Type B pancreatic cell (in vitro differentiated cells): ENCODE measurements around the gene OTUD1. TPM values are rescaled to one million over a fixed set of nuclear protein-coding genes. Genes with fewer than 3 reads are reported as not detected.

Experiments
- DNase-seq: peaks from one replicate; pipeline ENCODE4 v3.0.0; 2021; ENCODE audit warnings: mixed read lengths; ENCODE audit not compliant: unreplicated experiment; ENCODE audit errors: extremely low spot score
- H3K27ac Mint-ChIP-seq: 2 replicates; pipeline ENCODE4 v1.8.0; 2021; ENCODE audit warnings: mild to moderate bottlenecking, mixed read lengths
- H3K27me3 Mint-ChIP-seq: 2 replicates; pipeline ENCODE4 v1.8.0; 2021; ENCODE audit warnings: mixed read lengths
- H3K36me3 Mint-ChIP-seq: 2 replicates; pipeline ENCODE4 v1.8.0; 2021; ENCODE audit warnings: mixed read lengths
- H3K4me1 Mint-ChIP-seq: one replicate; pipeline ENCODE4 v1.8.0; 2021; ENCODE audit warnings: mixed read lengths; ENCODE audit not compliant: unreplicated experiment
- H3K4me3 Mint-ChIP-seq: 2 replicates; pipeline ENCODE4 v1.8.0; 2021; ENCODE audit warnings: mild to moderate bottlenecking, mixed read lengths
- H3K9me3 Mint-ChIP-seq: 2 replicates; pipeline ENCODE4 v1.8.0; 2021; ENCODE audit warnings: mixed read lengths
- CTCF ChIP-seq: fragments of 200-600 bp; sonication (generic); conservative IDR thresholded peaks from 2 replicates; pipeline ENCODE4 v1.5.0; 2021; ENCODE audit warnings: antibody characterized with exemption, mild to moderate bottlenecking
- total RNA-seq: library from RNA; stranded (reverse); gene quantifications from 2 replicates; pipeline ENCODE4 v1.2.1, GENCODE V29; 2021; ENCODE audit warnings: low replicate concordance

OTUD1 gene
- total RNA-seq, 1 donor from 2014 or later: 20.9 TPM

GRCh38 chr10:23459308-23459939 is 20.5 kb downstream of the OTUD1 start:
- Mint-ChIP-seq H3K4me1 (peaks cover 23% of the 10 kb centered on the region), H3K4me3 (no peak overlapping the region), H3K36me3 (no peaks in the 10 kb centered on the region), H3K9me3 (no peaks in the 10 kb centered on the region), H3K27ac (no peak overlapping the region), H3K27me3 (no peaks in the 10 kb centered on the region)
- no peak for TF ChIP-seq CTCF
- DNase-seq: no peak

DNA sequence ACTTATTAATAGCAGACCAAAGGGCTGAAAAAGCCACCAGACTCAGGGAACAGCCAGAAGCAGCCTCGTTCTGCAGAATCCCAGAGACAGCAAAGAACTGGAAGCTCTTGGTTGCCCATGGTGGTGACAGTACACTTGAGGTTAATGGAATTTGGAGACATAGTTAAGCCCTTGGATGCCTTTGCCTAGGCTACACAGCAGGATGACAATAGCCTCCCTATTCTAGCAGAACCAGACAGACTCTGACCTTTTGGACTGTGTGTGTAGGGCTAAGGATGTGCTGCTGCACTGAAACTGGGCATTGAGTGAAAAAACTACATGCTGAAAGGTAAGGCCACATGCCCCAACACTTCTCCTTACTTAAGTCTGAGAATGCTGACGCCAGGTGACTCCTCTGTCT is 22.7 kb downstream of the OTUD1 start:
- H3K4me1 Mint-ChIP-seq: peaks cover 23% of the 10 kb centered on the region
- H3K36me3 Mint-ChIP-seq: no peaks in the 10 kb centered on the region
- no peaks in the 10 kb centered on the region for H3K27me3 Mint-ChIP-seq
- no peak for TF ChIP-seq CTCF
- DNase-seq: no peak
- H3K9me3 Mint-ChIP-seq: no peaks in the 10 kb centered on the region
- H3K27ac Mint-ChIP-seq: no peak overlapping the region
- H3K4me3 Mint-ChIP-seq: no peak overlapping the region

DNA sequence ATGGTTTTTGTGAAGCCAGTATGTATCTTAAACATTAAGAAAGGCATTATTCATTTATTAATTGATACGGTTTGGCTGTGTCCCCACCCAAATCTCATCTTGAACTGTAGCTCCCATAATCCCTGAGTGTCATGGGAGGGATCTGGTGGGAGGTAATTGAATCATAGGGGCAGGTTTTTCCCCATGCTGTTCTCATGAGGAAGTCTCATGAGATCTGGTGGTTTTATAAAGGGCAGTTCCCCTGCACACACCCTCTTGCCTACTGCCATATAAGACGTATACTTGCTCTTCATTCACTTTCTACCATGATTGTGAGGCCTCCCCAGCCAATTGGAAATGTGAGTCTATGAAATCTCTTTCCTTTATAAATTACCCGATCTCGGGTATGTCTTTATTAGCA is 28.1 kb downstream of the OTUD1 start:
- no peak for TF ChIP-seq CTCF
- H3K9me3 Mint-ChIP-seq: no peaks in the 10 kb centered on the region
- DNase-seq: no peak
- peaks cover 17% of the 10 kb centered on the region for H3K27me3 Mint-ChIP-seq
- peaks cover 3% of the 10 kb centered on the region for H3K4me1 Mint-ChIP-seq
- H3K36me3 Mint-ChIP-seq: no peaks in the 10 kb centered on the region
- H3K4me3 Mint-ChIP-seq: no peak overlapping the region
- no peak overlapping the region for H3K27ac Mint-ChIP-seq

- DNase-seq: no peak
- H3K36me3 Mint-ChIP-seq: no peaks in the 10 kb centered on the region
- no peak for TF ChIP-seq CTCF
Measured at GRCh38 chr10:23467548-23467947, 28.7 kb downstream of the OTUD1 start.

GRCh38 chr10:23469596-23470237 is 30.8 kb downstream of the OTUD1 start:
- H3K27ac Mint-ChIP-seq: no peak overlapping the region
- no peaks in the 10 kb centered on the region for H3K36me3 Mint-ChIP-seq

More at GRCh38 chr10:23467548-23467947, 28.7 kb downstream of the OTUD1 start:
- H3K4me1 Mint-ChIP-seq: no peaks in the 10 kb centered on the region
- H3K4me3 Mint-ChIP-seq: no peak overlapping the region
- H3K9me3 Mint-ChIP-seq: no peaks in the 10 kb centered on the region
- peaks cover 17% of the 10 kb centered on the region for H3K27me3 Mint-ChIP-seq
- peak overlapping the region; percentile 4 for H3K27ac Mint-ChIP-seq

More at GRCh38 chr10:23469596-23470237, 30.8 kb downstream of the OTUD1 start:
- no peak for TF ChIP-seq CTCF
- Mint-ChIP-seq H3K4me3 (no peak overlapping the region), H3K4me1 (no peaks in the 10 kb centered on the region), H3K9me3 (no peaks in the 10 kb centered on the region), H3K27me3 (peaks cover 17% of the 10 kb centered on the region)
- DNase-seq: no peak
